GM13976 (cell line): Measurements from ENCODE around the gene NAP1L4.

Experiments
- DNase-seq: peaks from one replicate; pipeline ENCODE4 v3.0.0; 2012; ENCODE audit warnings: low spot score
- in situ Hi-C: fragments of 300-500 bp; cut with MboI; formaldehyde crosslinking; loops from one replicate; pipeline ENCODE4 v1.12.0; 2022; ENCODE audit warnings: low sequenced_read_pairs, mixed read lengths, inconsistent platforms; ENCODE audit not compliant: unreplicated experiment
- TF ChIP-seq, protein P1 (sequence below): IDR thresholded peaks from 2 replicates; pipeline ENCODE4 v1.5.1; 2012; ENCODE audit warnings: borderline replicate concordance, mild to moderate bottlenecking; ENCODE audit not compliant: insufficient read depth; ENCODE audit errors: extremely low read depth, missing control alignments, control extremely low read depth

The NAP1L4 gene, protein sequence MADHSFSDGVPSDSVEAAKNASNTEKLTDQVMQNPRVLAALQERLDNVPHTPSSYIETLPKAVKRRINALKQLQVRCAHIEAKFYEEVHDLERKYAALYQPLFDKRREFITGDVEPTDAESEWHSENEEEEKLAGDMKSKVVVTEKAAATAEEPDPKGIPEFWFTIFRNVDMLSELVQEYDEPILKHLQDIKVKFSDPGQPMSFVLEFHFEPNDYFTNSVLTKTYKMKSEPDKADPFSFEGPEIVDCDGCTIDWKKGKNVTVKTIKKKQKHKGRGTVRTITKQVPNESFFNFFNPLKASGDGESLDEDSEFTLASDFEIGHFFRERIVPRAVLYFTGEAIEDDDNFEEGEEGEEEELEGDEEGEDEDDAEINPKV

DNA sequence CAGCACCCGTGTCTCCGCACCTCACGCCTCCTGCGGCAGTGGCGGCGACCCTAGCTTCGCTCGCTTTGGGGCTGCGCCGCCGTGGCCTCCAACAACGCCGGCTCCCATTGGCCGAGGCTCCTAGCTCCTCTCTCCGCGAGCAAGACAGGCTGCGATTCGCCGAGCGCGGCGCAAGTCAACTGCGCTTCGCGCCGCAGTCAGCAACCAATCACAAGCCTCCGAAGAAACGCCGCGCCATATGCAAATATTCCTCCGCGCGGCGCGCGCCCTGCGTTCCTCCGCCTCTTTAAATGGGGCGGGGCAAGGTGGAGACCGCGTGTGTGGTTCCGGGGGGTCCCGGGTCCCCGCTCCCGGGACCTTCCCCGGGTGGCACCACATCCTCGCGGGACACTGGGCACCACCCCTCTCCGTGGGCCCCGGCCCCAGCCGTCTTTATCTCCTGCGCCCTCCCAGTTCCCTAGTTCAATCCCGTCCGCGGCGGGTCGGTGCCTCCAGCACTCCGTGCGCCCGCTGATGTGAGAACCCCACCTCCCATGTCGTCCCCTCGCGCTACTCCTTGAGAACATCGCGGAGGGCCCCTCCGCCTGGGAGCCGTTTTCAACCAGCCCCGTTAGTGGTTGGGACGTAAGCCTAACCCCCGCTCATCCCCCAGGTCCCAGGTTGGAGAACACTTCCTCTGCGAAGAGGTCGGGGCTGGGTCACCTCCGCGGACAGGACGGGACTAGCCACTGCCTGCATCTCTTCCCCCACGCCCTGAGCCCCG is at the start of gene NAP1L4:
TSS of gene NAP1L4 (minus strand) at position 96 of the 763 bp plus-strand sequence. CDS start 13,109 bp downstream, outside the sequence.
- TF ChIP-seq, protein P1, sequence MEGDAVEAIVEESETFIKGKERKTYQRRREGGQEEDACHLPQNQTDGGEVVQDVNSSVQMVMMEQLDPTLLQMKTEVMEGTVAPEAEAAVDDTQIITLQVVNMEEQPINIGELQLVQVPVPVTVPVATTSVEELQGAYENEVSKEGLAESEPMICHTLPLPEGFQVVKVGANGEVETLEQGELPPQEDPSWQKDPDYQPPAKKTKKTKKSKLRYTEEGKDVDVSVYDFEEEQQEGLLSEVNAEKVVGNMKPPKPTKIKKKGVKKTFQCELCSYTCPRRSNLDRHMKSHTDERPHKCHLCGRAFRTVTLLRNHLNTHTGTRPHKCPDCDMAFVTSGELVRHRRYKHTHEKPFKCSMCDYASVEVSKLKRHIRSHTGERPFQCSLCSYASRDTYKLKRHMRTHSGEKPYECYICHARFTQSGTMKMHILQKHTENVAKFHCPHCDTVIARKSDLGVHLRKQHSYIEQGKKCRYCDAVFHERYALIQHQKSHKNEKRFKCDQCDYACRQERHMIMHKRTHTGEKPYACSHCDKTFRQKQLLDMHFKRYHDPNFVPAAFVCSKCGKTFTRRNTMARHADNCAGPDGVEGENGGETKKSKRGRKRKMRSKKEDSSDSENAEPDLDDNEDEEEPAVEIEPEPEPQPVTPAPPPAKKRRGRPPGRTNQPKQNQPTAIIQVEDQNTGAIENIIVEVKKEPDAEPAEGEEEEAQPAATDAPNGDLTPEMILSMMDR, result no peak
- peak; percentile 99 for DNase-seq
- in situ Hi-C loops, result no loop called here

DNA sequence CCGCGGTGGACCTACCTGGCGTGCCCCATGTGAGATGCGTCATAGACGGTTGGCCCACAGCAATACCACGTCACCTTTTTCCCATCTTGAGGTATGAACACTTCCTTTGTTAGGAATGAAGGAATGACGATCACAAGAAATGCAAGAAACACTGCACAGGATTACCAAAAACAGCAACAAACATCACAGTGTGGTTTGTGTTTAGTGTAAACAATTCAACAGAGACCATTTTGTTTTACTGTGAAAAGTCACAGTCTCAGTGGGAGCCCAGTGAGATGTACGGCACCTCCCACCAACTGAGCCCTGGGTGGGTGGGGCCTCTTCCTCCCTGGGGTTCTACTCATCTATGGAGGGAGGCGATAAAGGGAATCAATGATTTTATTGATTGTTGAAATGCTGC is 48.8 kb upstream of the NAP1L4 start:
- in situ Hi-C loops, result no loop called here
- DNase-seq, result no peak
- TF ChIP-seq, protein P1, result no peak

DNA sequence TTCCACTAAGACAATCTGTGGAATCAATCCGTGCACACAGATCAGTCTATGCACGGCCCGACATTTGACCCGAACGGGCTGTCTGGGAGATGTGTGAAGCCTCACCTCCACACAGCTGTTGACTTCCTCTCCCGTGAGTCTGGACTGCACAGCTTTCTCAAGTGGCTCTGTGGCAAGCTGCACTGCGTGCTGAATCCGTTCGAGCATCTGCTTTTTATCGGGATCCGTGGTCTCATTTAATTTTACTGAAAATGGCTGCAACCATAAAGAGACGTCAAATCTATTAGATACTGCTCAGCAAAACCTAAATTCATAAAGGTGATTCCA is 45.8 kb upstream of the NAP1L4 start:
- no peak for DNase-seq
- TF ChIP-seq, protein P1, result no peak
- in situ Hi-C loops, result loop anchor here (10.0 kb wide), 1 partner anchor 57 kb away; no protein-coding TSS in a partner anchor

DNA sequence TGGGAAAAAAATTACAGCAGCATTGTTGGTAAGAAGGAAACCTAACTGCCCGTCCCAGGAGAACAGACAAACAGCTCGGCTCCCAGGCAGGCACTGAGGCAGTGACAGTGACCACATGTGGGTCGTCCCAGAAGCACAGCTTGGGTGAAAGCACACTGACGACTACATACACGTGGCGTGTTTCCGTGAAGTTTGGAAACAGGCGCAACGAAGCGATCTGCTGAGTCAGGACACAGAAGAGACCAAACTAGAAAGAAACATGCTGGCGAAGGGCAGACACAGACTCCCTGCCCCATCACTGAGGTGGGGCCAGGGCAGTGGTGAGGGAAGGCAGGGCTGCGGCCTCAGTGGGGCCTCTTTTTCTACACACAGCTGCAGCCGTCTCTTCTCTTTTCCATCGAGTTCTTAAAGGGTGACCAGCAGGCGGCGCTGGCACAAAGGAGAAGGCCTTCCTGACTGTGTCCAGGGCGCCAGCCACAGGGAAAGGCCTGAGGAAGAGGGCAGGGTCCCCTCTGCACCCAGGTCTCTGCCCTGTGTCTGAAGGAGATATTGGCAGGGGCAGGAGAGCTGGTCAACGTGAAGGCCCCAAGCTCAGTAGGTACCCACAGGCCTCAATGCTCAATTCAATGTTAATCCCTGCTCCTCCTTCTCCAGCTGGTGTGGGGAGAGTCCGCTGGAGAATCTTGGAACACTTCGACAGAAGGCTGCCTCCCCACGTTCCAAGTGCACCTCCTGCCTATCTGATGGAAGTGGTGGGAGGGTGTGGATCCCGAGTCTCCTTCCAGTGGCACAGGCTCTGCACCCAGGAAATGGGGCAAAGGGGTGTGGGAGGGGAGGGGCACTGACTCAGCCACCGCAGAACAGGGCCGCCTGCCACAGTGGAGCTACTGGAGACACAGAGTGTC is 45.2 kb upstream of the NAP1L4 start:
- TF ChIP-seq, protein P1, result peak; percentile 37
- DNase-seq, result peak; percentile 64
- in situ Hi-C loops, result loop anchor here (10.0 kb wide), 1 partner anchor 58 kb away; no protein-coding TSS in a partner anchor

DNA sequence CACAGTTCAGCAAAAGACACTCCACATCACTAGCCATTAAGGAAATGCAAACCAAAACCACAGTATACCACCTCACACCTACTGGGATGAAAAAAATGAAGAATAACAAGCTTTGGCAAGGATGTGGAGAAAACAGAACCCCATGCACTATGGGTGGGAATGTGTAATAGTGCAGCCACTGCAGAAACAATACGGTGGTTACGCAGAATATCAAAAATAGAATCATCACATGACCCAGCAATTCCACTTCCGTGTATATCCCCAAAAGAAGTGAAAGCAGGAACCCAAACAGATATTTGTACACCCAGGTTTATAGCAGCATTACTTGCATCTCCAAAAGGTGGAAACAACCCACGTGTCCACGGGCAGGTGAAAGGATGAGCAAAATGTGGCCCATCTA is 44.3 kb upstream of the NAP1L4 start:
- in situ Hi-C loops, result loop anchor here (10.0 kb wide), 1 partner anchor 58 kb away; no protein-coding TSS in a partner anchor
- TF ChIP-seq, protein P1, result no peak
- no peak for DNase-seq

DNA sequence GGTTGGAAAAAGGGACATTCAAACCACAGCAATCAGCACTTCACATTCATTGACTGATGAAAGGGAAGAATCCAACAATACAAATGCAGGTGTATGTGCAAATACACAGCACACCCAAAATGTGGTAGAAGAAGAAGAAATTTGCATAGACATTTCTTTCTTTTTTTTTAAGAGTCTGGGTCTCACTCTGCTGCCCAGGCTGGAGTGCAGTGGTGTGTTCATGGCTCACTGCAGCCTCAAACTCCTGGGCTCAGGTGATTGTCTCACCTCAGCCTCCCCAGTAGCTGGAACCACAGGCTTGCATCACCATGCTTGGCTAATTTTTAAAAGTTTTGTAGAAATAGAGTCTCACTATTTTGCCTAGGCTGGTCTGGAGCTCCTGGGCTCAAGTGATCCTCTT is 43.2 kb upstream of the NAP1L4 start:
- no peak for DNase-seq
- TF ChIP-seq, protein P1, result no peak
- in situ Hi-C loops, result loop anchor here (10.0 kb wide), 1 partner anchor 59 kb away; no protein-coding TSS in a partner anchor
